Neuronal stem cell (in vitro differentiated cells): Measurements from ENCODE around the gene CPNE1.

Experiments used
- DNase-seq: peaks from one replicate; pipeline ENCODE4 v3.0.0-alpha.2; 2013; ENCODE audit warnings: low spot score
- H2AFZ ChIP-seq: one replicate; pipeline ENCODE4 v1.6.1; 2013; ENCODE audit warnings: mild to moderate bottlenecking, low read length, inconsistent platforms
- H2AK5ac ChIP-seq: 2 replicates; pipeline ENCODE4 v1.6.1; 2013; ENCODE audit warnings: low read depth, mild to moderate bottlenecking, inconsistent platforms, low read length, moderate library complexity, mixed read lengths
- H2BK120ac ChIP-seq: 2 replicates; pipeline ENCODE4 v1.6.1; 2013; ENCODE audit warnings: low read depth, mild to moderate bottlenecking, inconsistent platforms, low read length, moderate library complexity, mixed read lengths
- H2BK12ac ChIP-seq: one replicate; pipeline ENCODE4 v1.6.1; 2013; ENCODE audit warnings: low read length, inconsistent platforms
- H2BK15ac ChIP-seq: 2 replicates; pipeline ENCODE4 v1.6.1; 2013; ENCODE audit warnings: mild to moderate bottlenecking, low read length, inconsistent platforms, mixed read lengths
- H2BK5ac ChIP-seq: one replicate; pipeline ENCODE4 v1.6.1; 2013; ENCODE audit warnings: inconsistent platforms, mild to moderate bottlenecking, low read length, moderate library complexity
- H3K14ac ChIP-seq: one replicate; pipeline ENCODE4 v1.6.1; 2013; ENCODE audit warnings: low read length, inconsistent platforms
- H3K18ac ChIP-seq: 2 replicates; pipeline ENCODE4 v1.6.1; 2013; ENCODE audit warnings: low read length, inconsistent platforms
- H3K23ac ChIP-seq: 2 replicates; pipeline ENCODE4 v1.6.1; 2013; ENCODE audit warnings: low read depth, mild to moderate bottlenecking, mixed read lengths, low read length, inconsistent platforms; ENCODE audit not compliant: poor library complexity
- H3K27ac ChIP-seq: replicated peaks from 3 replicates; pipeline ENCODE4 v1.5.1; 2013; ENCODE audit warnings: low read length, inconsistent platforms
- H3K27me3 ChIP-seq, 3 experiments: 2 replicates each; pipeline ENCODE4 v1.6.1; 2013; ENCODE audit warnings: low read length in 3 of 3, mild to moderate bottlenecking in 2 of 3, inconsistent platforms in 1 of 3, low read depth in 1 of 3, mixed read lengths in 1 of 3, moderate library complexity in 1 of 3; ENCODE audit not compliant: control insufficient read depth in 3 of 3, insufficient read depth in 3 of 3
- H3K36me3 ChIP-seq, 2 donors: replicated peaks in 1 of 2; 2 replicates each; pipeline ENCODE4 v1.6.1; 2013; ENCODE audit warnings: low read length in 2 of 2; ENCODE audit not compliant: control insufficient read depth in 2 of 2, insufficient read depth in 2 of 2
- H3K4ac ChIP-seq: 2 replicates; pipeline ENCODE4 v1.6.1; 2013; ENCODE audit warnings: inconsistent platforms, mild to moderate bottlenecking, low read length, moderate library complexity
- H3K4me1 ChIP-seq, 2 donors: 1 replicate in 1 of 2; 2 replicates in 1 of 2; pipeline ENCODE4 v1.6.1; 2013; ENCODE audit warnings: low read length in 2 of 2, low read depth in 1 of 2; ENCODE audit not compliant: control insufficient read depth in 2 of 2, insufficient read depth in 1 of 2
- H3K4me2 ChIP-seq: one replicate; pipeline ENCODE4 v1.6.1; 2013; ENCODE audit warnings: mild to moderate bottlenecking, low read length, inconsistent platforms; ENCODE audit not compliant: insufficient read depth, poor library complexity, severe bottlenecking
- H3K4me3 ChIP-seq, 2 donors: 2 replicates each; pipeline ENCODE4 v1.5.1; 2013; ENCODE audit warnings: low read length in 2 of 2, mild to moderate bottlenecking in 2 of 2, inconsistent platforms in 1 of 2, moderate library complexity in 1 of 2
- H3K79me1 ChIP-seq: one replicate; pipeline ENCODE4 v1.6.1; 2013; ENCODE audit warnings: low read depth, mild to moderate bottlenecking, inconsistent platforms, low read length, moderate library complexity
- H3K9ac ChIP-seq: one replicate; pipeline ENCODE4 v1.6.1; 2013; ENCODE audit warnings: mild to moderate bottlenecking, low read depth, low read length, inconsistent platforms; ENCODE audit not compliant: poor library complexity
- H3K9me3 ChIP-seq, 2 donors: replicated peaks in 1 of 2; 2 replicates each; pipeline versions ENCODE3 to v1.6.1; 2013; ENCODE audit warnings: low read length in 2 of 2, mild to moderate bottlenecking in 2 of 2, inconsistent platforms in 1 of 2, low read depth in 1 of 2, mixed read lengths in 1 of 2, moderate library complexity in 1 of 2; ENCODE audit not compliant: control insufficient read depth in 2 of 2, insufficient read depth in 1 of 2
- H4K8ac ChIP-seq: one replicate; pipeline ENCODE4 v1.6.1; 2013; ENCODE audit warnings: low read depth, mild to moderate bottlenecking, inconsistent platforms, low read length, moderate library complexity
- H4K91ac ChIP-seq: one replicate; pipeline ENCODE4 v1.6.1; 2013; ENCODE audit warnings: low read length, low read depth, mild to moderate bottlenecking, inconsistent platforms; ENCODE audit not compliant: poor library complexity
- WGBS, 2 donors: extraction: QIAGEN DNeasy Blood & Tissue Kit; methylation state at CpG; one replicate each; pipeline ENCODE4 v1.1.7; 2013; ENCODE audit warnings: missing lambda C conversion rate in 2 of 2, mixed read lengths in 1 of 2; ENCODE audit not compliant: insufficient read length in 2 of 2, insufficient replicate concordance in 1 of 2; ENCODE audit errors: extremely low coverage in 2 of 2; 5-methylcytosine and 5-hydroxymethylcytosine counted together

CPNE1 gene

GRCh38 chr20:35650632-35651031, 14.1 kb downstream of the CPNE1 start:
- H3K4me2 ChIP-seq: no peak overlapping the region
- no peak overlapping the region for H3K4ac ChIP-seq
- H3K9ac ChIP-seq: no peak overlapping the region
- H2BK120ac ChIP-seq: no peak overlapping the region
- peaks cover 21 to 89% of the 10 kb centered on the region in 2 donors for H3K36me3 ChIP-seq
- H4K91ac ChIP-seq: no peak overlapping the region
- H3K79me1 ChIP-seq: peaks cover 12% of the 10 kb centered on the region
- H2AFZ ChIP-seq: no peak overlapping the region
- no peaks in the 10 kb centered on the region for H3K4me1 ChIP-seq
- H2BK5ac ChIP-seq: no peak overlapping the region
- H3K4me3 ChIP-seq: no peak overlapping the region
- H2BK12ac ChIP-seq: no peak overlapping the region
- H3K14ac ChIP-seq: no peak overlapping the region
- no peaks in the 10 kb centered on the region for H3K27me3 ChIP-seq
- no peak overlapping the region for H3K18ac ChIP-seq
- H2AK5ac ChIP-seq: no peak overlapping the region
- no peak overlapping the region for H2BK15ac ChIP-seq
- no peak overlapping the region for H3K27ac ChIP-seq
- H3K9me3 ChIP-seq: peaks cover 0 to 8% of the 10 kb centered on the region in 2 donors
- DNase-seq: no peak
- H3K23ac ChIP-seq: no peak overlapping the region
- no peak overlapping the region for H4K8ac ChIP-seq
- WGBS, 2 donors: no CpG with 5 or more reads among the region's 3 CpGs

GRCh38 chr20:35648836-35649235, 15.9 kb downstream of the CPNE1 start:
- Histone ChIP-seq H3K4me1 (no peaks in the 10 kb centered on the region), H3K36me3 (peaks cover 7 to 82% of the 10 kb centered on the region in 2 donors), H4K8ac (no peak overlapping the region), H2BK12ac (no peak overlapping the region), H3K18ac (no peak overlapping the region), H2BK15ac (no peak overlapping the region), H3K4me2 (no peak overlapping the region), H2BK5ac (no peak overlapping the region), H3K9ac (no peak overlapping the region), H3K79me1 (peaks cover 7% of the 10 kb centered on the region), H3K27ac (no peak overlapping the region), H4K91ac (no peak overlapping the region), H2BK120ac (no peak overlapping the region), H3K4ac (no peak overlapping the region), H3K9me3 (no peaks in the 10 kb centered on the region), H3K14ac (no peak overlapping the region), H3K4me3 (no peak overlapping the region), H2AK5ac (no peak overlapping the region), H3K23ac (no peak overlapping the region), H2AFZ (no peak overlapping the region), H3K27me3 (no peaks in the 10 kb centered on the region)
- DNase-seq: no peak

- no peaks in the 10 kb centered on the region for H3K27me3 ChIP-seq
Observed at GRCh38 chr20:35644806-35645205, 19.9 kb downstream of the CPNE1 start.

GRCh38 chr20:35643045-35643444, 21.7 kb downstream of the CPNE1 start:
- H3K18ac ChIP-seq: no peak overlapping the region
- no peak overlapping the region for H2AFZ ChIP-seq
- H3K14ac ChIP-seq: no peak overlapping the region
- H3K79me1 ChIP-seq: peaks cover 3% of the 10 kb centered on the region
- peaks cover 0 to 2% of the 10 kb centered on the region in 2 donors for H3K4me1 ChIP-seq
- H3K9ac ChIP-seq: no peak overlapping the region
- no peak overlapping the region for H4K91ac ChIP-seq
- H3K9me3 ChIP-seq: no peaks in the 10 kb centered on the region
- H2BK12ac ChIP-seq: no peak overlapping the region
- H3K27me3 ChIP-seq: no peaks in the 10 kb centered on the region
- H3K4me3 ChIP-seq: no peak overlapping the region
- H2BK5ac ChIP-seq: no peak overlapping the region
- H3K23ac ChIP-seq: no peak overlapping the region
- no peak overlapping the region for H2AK5ac ChIP-seq
- H2BK120ac ChIP-seq: no peak overlapping the region
- no CpG with 5 or more reads among the region's 7 CpGs for WGBS, 2 donors
- no peak overlapping the region for H3K27ac ChIP-seq
- peaks cover 0 to 31% of the 10 kb centered on the region in 2 donors for H3K36me3 ChIP-seq
- H3K4ac ChIP-seq: no peak overlapping the region
- H3K4me2 ChIP-seq: no peak overlapping the region
- no peak for DNase-seq
- H4K8ac ChIP-seq: no peak overlapping the region
- no peak overlapping the region for H2BK15ac ChIP-seq

More at GRCh38 chr20:35644806-35645205, 19.9 kb downstream of the CPNE1 start:
- no CpG with 5 or more reads among the region's 2 CpGs for WGBS, 2 donors
- Histone ChIP-seq H2AFZ (no peak overlapping the region), H3K27ac (no peak overlapping the region), H3K4ac (no peak overlapping the region), H3K79me1 (peaks cover 3% of the 10 kb centered on the region), H3K9me3 (no peaks in the 10 kb centered on the region), H4K91ac (no peak overlapping the region), H2BK12ac (no peak overlapping the region), H3K18ac (no peak overlapping the region), H4K8ac (no peak overlapping the region), H3K4me3 (no peak overlapping the region), H3K4me2 (no peak overlapping the region), H2BK120ac (no peak overlapping the region), H2BK15ac (no peak overlapping the region), H3K4me1 (peaks cover 0 to 2% of the 10 kb centered on the region in 2 donors), H3K9ac (no peak overlapping the region), H2BK5ac (no peak overlapping the region), H3K23ac (no peak overlapping the region), H3K36me3 (peaks cover 0 to 48% of the 10 kb centered on the region in 2 donors), H2AK5ac (no peak overlapping the region), H3K14ac (no peak overlapping the region)
- DNase-seq: no peak
